Activated naive CD8-positive, alpha-beta T cell (primary cell): ENCODE results near the gene HUS1.
"Not testable (repeated sequence)": the region's sequence is repeated elsewhere in the genome, so short reads cannot be mapped to it uniquely, and the experiment has no call there.

Experiments used
- H3K27ac Mint-ChIP-seq: one replicate; pipeline ENCODE4 v1.8.0; 2021; ENCODE audit warnings: mixed read lengths
- H3K27me3 Mint-ChIP-seq: one replicate; pipeline ENCODE4 v1.8.0; 2021; ENCODE audit warnings: mixed read lengths
- H3K36me3 Mint-ChIP-seq: one replicate; pipeline ENCODE4 v1.8.0; 2021; ENCODE audit warnings: mixed read lengths
- H3K4me1 Mint-ChIP-seq: one replicate; pipeline ENCODE4 v1.8.0; 2021; ENCODE audit warnings: low read depth, mixed read lengths
- H3K4me3 Mint-ChIP-seq: one replicate; pipeline ENCODE4 v1.8.0; 2021; ENCODE audit warnings: mild to moderate bottlenecking, mixed read lengths
- H3K9me3 Mint-ChIP-seq: one replicate; pipeline ENCODE4 v1.8.0; 2021; ENCODE audit warnings: low read depth, mixed read lengths

The HUS1 gene

DNA sequence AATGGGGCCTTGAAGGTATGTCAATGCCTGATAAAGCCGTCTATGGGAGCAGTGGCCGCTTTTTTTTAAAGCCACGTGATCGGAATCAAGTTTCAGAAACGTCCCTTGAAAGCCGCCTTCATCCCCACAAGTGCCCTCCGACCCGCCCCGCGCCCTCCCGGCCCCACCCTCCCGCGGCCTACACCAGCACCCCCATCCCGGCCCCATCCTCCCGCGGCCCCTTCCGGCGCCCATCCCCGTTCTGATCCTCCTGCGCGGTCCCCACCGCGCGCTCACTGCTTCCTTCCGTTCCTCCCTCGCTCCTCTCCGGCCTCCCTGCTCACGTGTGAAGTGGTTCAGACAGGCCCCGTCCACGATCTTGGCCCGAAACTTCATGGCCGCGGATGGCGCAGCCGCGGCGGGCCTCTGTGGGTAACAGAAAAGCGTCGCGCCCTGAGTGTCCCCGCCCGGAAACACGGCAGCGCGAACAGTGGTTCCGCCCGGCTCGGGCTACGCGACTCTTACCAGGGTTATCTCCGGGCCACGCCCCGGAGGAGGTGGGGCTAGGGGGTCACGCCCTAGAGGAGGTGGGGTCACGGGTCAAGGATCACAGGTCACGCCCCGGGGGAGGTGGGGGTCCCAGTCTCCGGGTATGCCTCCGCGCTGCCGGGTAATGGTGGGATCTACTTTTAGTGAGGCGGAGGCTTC, at the start of gene HUS1:
Gene HUS1 (minus strand): TSS at position 471 of the 687 bp plus-strand sequence. CDS start 96 bp downstream, at position 375.
- peaks cover 31% of the 10 kb centered on the region for H3K4me1 Mint-ChIP-seq
- H3K4me3 Mint-ChIP-seq, result peak within 1 kb of the TSS; percentile 98
- peaks cover 13% of the 10 kb centered on the region for H3K36me3 Mint-ChIP-seq
- no peaks in the 10 kb centered on the region for H3K27me3 Mint-ChIP-seq
- H3K27ac Mint-ChIP-seq, result peak within 1 kb of the TSS; percentile 99
- H3K9me3 Mint-ChIP-seq, result no peaks in the 10 kb centered on the region

DNA sequence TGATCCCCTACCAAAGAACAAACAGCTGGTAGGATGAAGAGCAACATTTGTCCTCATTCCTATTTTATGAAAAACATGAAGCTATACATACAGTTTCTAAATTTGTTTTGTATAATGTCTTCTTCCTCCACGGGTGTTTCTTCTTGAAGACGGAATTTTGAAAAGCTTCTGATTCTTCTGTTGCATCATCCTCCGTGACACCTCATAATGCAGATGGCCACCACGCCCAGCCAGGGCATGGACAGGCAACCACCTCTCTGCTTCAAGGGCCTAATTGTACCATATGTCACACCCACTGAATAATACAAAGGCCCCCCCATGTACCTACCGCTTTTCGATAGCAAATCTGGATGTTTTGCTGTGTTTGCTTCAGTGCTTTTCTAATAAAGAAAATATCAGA, 49.5 kb upstream of the HUS1 start, which contains the start of gene SUN3:
Gene SUN3 (minus strand): TSS at position 170 of the 400 bp plus-strand sequence. CDS start 169 bp downstream, at position 1.
- Mint-ChIP-seq H3K27me3 (peaks cover 6% of the 10 kb centered on the region), H3K27ac (no peak within 1 kb of the TSS), H3K4me1 (no peaks in the 10 kb centered on the region), H3K9me3 (peaks cover 6% of the 10 kb centered on the region), H3K4me3 (no peak within 1 kb of the TSS), H3K36me3 (peaks cover 3% of the 10 kb centered on the region)

DNA sequence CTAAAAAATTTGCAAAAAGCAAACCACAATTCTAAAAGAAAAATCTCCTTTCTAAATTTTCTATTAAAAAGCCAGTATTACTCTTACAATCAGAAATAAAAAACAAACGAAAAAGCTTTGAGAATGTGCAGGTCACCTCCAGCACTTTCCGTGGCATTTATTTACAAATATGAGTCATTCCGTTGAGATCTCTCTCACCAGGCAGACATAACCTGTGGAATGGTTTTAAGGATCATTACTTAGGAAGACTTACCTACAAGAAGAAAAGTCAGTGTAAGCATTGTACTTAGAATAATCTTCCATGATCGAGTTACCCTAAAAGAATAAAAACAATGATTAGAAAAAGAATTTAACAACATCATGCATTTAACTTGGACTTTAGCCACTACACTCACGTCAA, 46.2 kb upstream of the HUS1 start:
- H3K4me1 Mint-ChIP-seq, result no peaks in the 10 kb centered on the region
- H3K27ac Mint-ChIP-seq, result no peak overlapping the region
- H3K27me3 Mint-ChIP-seq, result peaks cover 6% of the 10 kb centered on the region
- H3K36me3 Mint-ChIP-seq, result peaks cover 5% of the 10 kb centered on the region
- peaks cover 27% of the 10 kb centered on the region for H3K9me3 Mint-ChIP-seq
- no peak overlapping the region for H3K4me3 Mint-ChIP-seq

DNA sequence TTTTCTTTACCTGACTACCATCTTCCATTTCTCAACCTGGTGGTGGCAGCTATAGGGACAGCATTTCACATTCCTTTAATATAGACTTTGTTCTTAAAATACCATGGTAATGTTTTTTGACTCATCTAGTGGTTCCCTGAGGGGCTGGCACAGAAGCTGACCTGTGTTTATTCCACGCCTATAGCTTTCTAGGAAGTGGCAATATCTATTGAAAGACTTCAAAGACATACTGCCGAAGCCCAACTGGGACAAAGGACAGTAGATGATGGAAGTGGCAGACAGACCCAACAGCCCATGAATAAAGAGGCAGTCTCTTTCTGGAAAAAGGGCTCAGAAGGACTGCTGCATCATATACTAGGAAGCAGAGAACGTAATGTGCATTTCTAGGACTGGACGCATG, 38.3 kb upstream of the HUS1 start:
- H3K4me1 Mint-ChIP-seq, result no peaks in the 10 kb centered on the region
- peaks cover 18% of the 10 kb centered on the region for H3K9me3 Mint-ChIP-seq
- H3K4me3 Mint-ChIP-seq, result no peak overlapping the region
- no peak overlapping the region for H3K27ac Mint-ChIP-seq
- no peaks in the 10 kb centered on the region for H3K27me3 Mint-ChIP-seq
- peaks cover 5% of the 10 kb centered on the region for H3K36me3 Mint-ChIP-seq

DNA sequence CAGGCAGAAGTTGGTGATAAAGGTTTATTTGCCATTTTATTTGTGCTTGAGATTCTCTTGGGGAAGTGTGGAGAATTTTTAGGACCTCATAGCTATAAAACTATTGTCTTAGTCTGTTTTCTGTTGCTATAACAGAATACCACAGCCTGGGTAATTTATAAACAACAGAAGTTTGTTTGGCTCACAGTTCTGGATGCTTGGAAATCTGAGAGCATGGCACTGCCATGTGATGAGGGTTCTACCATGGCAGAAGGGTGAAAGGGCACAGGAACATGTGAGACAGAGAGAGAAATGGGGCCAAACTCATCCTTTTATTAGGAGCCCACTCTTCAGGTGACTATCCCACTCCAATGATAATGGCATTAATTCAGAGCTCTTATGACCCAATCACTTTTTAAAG, 37.2 kb upstream of the HUS1 start:
- Mint-ChIP-seq H3K36me3 (peaks cover 3% of the 10 kb centered on the region), H3K27ac (no peak overlapping the region), H3K9me3 (peaks cover 11% of the 10 kb centered on the region), H3K4me1 (no peaks in the 10 kb centered on the region), H3K27me3 (no peaks in the 10 kb centered on the region), H3K4me3 (no peak overlapping the region)

DNA sequence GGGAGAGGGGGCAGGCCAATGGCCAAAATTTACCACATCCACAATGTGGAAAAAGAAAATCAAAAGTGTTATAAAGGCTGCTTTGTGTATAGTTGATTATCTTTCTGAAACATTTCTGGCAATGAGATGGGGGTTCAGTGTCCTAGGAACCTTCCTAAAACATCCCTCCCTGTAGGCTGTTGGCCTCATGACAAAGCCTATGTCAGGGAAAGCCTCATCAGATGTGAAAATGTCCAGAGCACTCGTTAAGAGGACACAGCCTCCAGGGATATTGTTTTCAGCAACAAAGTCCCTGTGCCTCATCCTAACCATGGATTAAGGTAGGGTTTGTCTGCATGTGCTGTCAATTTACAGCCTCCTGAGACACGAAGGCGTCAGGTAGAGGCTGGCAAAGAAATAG, 32.5 kb upstream of the HUS1 start:
- H3K27ac Mint-ChIP-seq, result no peak overlapping the region
- H3K36me3 Mint-ChIP-seq, result no peaks in the 10 kb centered on the region
- H3K27me3 Mint-ChIP-seq, result peaks cover 2% of the 10 kb centered on the region
- H3K4me3 Mint-ChIP-seq, result no peak overlapping the region
- H3K4me1 Mint-ChIP-seq, result no peaks in the 10 kb centered on the region
- no peaks in the 10 kb centered on the region for H3K9me3 Mint-ChIP-seq

DNA sequence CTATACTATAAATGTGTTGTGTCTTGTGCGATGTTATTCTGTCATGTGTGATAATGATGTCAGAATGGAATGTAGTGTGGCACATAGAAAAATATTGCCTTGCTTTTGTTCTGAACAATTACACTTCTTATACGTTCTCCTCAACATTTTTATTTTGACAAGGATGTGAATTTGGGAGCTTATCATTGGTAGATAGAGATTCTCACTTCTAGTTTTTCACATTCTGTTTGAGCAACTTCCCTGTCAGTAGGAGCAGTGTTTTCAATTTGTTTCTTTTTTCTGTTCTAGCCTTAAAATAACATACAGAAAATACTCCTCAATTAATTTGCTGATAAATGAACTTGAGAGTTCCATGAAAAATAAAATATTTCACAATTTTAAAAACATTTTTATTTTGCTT, 31.9 kb upstream of the HUS1 start:
- Mint-ChIP-seq H3K4me3 (no peak overlapping the region), H3K27ac (no peak overlapping the region), H3K4me1 (no peaks in the 10 kb centered on the region), H3K9me3 (no peaks in the 10 kb centered on the region), H3K27me3 (peaks cover 2% of the 10 kb centered on the region), H3K36me3 (no peaks in the 10 kb centered on the region)

DNA sequence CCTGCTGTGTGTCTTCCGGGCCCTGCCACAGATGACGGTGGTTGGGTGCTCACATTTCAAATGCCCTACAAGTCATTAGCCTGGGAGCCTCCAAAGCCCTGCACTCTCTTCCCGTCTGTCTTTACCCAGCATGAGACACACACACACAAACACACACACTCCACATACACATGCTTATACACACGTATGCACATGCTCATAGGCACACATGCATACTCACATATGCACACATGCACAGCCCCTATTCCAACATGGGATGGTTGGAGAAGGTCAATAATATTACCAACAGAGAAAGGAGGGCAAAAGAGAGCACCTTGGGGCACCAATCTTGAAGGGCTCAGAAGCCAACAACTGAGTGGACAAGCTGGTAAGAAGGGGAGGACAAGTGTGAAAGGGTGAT, 30.5 kb upstream of the HUS1 start:
- Mint-ChIP-seq H3K4me1 (no peaks in the 10 kb centered on the region), H3K36me3 (no peaks in the 10 kb centered on the region), H3K4me3 (no peak overlapping the region), H3K27ac (no peak overlapping the region), H3K9me3 (no peaks in the 10 kb centered on the region), H3K27me3 (peaks cover 2% of the 10 kb centered on the region)

DNA sequence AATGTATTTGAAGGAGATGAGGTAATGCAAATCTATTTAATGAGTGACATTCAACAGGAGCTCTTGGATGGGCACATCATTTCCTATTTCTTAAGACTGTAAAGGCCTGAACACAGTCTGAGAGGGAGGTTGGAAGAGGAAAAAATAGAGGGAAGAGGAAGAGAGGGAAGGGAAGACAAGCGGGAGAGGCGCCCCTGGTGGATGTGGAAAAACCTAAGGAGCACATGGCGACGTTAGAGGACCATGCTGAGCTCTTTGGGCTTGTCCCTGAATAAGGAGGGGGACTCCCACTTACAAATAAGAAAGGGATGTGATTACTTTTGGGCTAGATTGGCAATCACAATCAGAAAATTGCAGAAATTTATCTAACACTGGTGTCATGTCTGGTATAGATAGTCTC, 29.8 kb upstream of the HUS1 start:
- no peak overlapping the region for H3K27ac Mint-ChIP-seq
- H3K9me3 Mint-ChIP-seq, result no peaks in the 10 kb centered on the region
- H3K4me1 Mint-ChIP-seq, result no peaks in the 10 kb centered on the region

DNA sequence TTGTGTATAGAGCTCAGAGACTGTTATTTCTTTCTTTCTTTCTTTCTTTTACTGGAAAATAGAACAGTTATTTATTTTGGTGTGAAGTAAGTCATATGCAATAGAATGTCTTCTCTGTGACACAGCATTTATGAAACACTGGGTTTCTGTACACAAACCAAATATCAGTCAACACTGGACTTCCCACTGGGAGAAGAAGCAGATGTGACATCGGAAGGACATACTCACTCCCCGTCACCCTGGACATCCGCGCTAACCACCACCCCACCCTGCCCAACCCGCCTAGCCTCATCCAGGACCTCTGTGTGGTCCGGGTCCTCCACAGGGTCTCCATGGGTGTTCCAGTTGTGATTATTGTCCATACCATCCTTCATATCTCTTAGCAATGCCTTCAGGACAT, 27.5 kb upstream of the HUS1 start:
- Mint-ChIP-seq H3K27me3 (peaks cover 2% of the 10 kb centered on the region), H3K4me1 (no peaks in the 10 kb centered on the region), H3K9me3 (no peaks in the 10 kb centered on the region), H3K4me3 (no peak overlapping the region), H3K36me3 (no peaks in the 10 kb centered on the region), H3K27ac (no peak overlapping the region)

More for the DNA sequence above, 29.8 kb upstream of the HUS1 start:
- H3K27me3 Mint-ChIP-seq, result peaks cover 2% of the 10 kb centered on the region
- no peaks in the 10 kb centered on the region for H3K36me3 Mint-ChIP-seq
- H3K4me3 Mint-ChIP-seq, result no peak overlapping the region

DNA sequence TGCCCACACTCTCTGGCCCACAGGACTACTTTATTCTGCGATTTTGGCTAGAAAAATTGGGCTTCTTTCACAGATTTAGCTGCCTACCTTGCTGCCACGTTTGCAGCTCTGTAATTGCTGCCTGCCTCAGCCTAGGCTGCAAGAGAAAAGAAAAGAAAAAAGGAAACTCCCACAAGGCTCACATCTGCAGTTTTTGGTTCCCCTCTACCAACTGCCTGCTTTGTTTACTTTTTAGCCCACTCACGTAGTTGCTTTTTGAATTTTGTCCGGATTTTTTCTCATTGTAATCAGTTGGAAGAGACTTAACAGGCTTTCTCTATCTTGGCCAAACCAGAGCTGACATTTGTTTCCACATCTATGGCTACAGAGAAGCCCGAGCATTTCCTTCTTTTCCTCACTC, 25.2 kb upstream of the HUS1 start:
- Mint-ChIP-seq H3K36me3 (no peaks in the 10 kb centered on the region), H3K4me3 (no peak overlapping the region), H3K27me3 (peaks cover 2% of the 10 kb centered on the region), H3K9me3 (no peaks in the 10 kb centered on the region), H3K4me1 (no peaks in the 10 kb centered on the region), H3K27ac (no peak overlapping the region)

DNA sequence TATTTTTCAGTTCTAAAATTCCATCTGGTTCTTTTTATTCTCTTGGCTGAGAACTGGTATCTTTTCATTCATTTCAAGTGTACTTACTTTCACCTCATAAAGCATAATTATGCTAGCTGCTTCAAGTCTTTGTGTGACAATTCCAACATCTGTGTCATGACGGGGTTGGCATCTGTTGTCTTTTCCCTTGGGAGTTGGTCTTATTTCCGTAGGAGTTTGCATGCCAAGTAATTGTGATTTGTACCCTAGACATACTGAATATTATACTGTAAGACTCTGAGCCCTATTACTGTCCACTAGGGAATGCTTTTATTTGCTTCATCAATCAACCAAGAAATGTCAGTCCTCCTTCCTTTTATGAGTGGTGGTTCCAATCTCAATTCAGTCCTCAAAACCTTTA, 24.6 kb upstream of the HUS1 start:
- Mint-ChIP-seq H3K27ac (no peak overlapping the region), H3K9me3 (no peaks in the 10 kb centered on the region), H3K27me3 (peaks cover 2% of the 10 kb centered on the region), H3K4me3 (no peak overlapping the region), H3K4me1 (no peaks in the 10 kb centered on the region), H3K36me3 (no peaks in the 10 kb centered on the region)

DNA sequence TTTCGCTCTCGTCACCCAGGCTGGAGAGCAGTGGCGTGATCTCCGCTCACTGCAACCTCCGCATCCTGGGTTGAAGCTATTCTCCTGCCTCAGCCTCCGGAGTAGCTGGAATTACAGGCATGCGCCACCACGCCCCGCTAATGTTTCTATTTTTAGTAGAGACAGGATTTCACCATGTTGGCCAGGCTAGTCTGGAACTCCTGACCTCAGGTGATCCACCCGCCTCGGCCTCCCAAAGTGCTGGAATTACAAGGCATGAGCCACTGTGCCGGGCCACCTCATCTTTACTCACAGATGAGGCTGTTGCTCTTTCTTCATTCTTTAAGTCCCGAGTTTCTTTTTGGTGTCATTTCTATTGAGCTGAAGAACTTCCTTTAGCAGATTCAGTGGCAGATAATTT, 20.7 kb upstream of the HUS1 start:
- not testable (repeated sequence) for H3K36me3 Mint-ChIP-seq, H3K27me3 Mint-ChIP-seq, H3K4me3 Mint-ChIP-seq, H3K9me3 Mint-ChIP-seq, H3K27ac Mint-ChIP-seq, H3K4me1 Mint-ChIP-seq

DNA sequence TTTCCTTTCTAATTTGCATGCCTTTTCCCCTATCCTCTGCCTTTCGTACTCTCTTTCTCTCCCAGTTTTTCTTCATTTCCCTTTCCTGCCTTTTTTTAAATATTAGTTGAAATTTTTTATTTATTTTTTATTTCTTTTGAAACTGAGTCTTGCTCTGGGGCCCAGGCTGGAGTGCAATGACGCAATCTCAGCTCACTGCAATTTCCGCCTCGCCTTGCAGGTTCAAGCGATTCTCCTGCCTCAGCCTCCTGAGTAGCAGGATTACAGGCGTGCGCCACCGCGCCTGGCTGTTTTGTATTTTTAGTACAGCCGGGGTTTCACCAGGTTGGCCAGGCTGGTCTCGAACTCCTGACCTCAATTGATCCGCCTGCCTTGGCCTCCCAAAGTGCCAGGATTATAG, 20.0 kb upstream of the HUS1 start:
- Mint-ChIP-seq H3K27me3 (no peaks in the 10 kb centered on the region), H3K4me1 (no peaks in the 10 kb centered on the region), H3K9me3 (peaks cover 7% of the 10 kb centered on the region), H3K36me3 (peaks cover 4% of the 10 kb centered on the region), H3K4me3 (no peak overlapping the region), H3K27ac (no peak overlapping the region)

DNA sequence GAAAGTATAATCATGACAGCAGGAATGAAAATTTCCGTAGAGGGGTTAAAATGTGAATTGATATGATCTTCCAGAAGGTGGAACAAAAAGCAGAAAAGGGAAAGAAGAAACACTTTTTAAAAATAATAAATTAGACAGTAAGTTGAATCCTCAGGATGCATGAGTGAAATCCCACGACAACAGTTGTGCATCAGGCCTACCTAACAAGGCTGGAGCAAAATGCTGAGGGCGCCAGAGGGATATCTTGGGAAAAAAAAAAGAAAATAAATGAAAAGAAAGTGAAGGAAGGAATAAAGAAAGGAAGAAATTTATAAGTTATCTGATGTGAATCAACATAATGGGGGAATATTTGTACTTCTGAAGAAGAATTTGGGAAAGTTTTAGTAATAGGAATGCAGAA, 13.0 kb upstream of the HUS1 start:
- H3K4me3 Mint-ChIP-seq, result peak overlapping the region; percentile 89
- peaks cover 7% of the 10 kb centered on the region for H3K9me3 Mint-ChIP-seq
- H3K36me3 Mint-ChIP-seq, result peaks cover 4% of the 10 kb centered on the region
- H3K4me1 Mint-ChIP-seq, result peaks cover 20% of the 10 kb centered on the region
- H3K27me3 Mint-ChIP-seq, result no peaks in the 10 kb centered on the region
- H3K27ac Mint-ChIP-seq, result peak overlapping the region; percentile 96

DNA sequence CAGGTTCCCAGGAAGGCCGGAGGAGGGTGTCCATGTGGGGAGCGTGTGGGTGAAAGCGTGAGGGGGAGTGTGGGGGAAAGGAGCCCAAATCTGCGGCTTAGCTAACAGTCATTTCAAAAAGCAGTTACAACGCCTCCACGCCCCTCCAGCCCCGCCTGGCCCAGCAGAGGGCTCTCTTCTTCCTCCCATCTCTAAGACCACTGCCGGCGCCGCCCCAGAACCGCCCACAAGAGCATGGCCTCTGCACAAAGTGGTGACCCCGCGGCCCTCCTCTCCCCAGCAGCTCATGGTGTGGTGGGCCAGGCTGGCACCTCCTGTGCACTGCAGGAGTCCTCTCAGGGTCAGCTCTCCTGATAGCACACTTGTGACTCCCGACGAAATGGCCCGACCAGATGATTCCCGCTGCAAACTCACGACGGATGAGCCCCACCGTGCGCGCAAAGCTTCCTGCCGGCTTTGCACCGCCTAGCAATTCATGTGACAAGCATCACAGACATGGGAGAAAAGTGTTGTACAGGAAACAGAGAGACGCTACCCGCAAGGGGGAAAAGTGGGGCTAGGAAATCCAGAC, 12.4 kb upstream of the HUS1 start:
- H3K9me3 Mint-ChIP-seq, result peaks cover 7% of the 10 kb centered on the region
- H3K27me3 Mint-ChIP-seq, result no peaks in the 10 kb centered on the region
- peak overlapping the region; percentile 89 for H3K4me3 Mint-ChIP-seq
- peaks cover 4% of the 10 kb centered on the region for H3K36me3 Mint-ChIP-seq
- H3K4me1 Mint-ChIP-seq, result peaks cover 20% of the 10 kb centered on the region
- peak overlapping the region; percentile 96 for H3K27ac Mint-ChIP-seq
